PC-3 (cell line): ENCODE results near the gene KIF13A. TPM values are rescaled to one million over a fixed set of nuclear protein-coding genes. Genes with fewer than 3 reads are reported as not detected.

Experiments used
- ATAC-seq: fragments of 200-7000 bp; cut with Tn5 transposase; 2 replicates; pipeline ENCODE4 v1.9.1; 2020; ENCODE audit warnings: mild to moderate bottlenecking, moderate library complexity
- BruUV-seq: library from RNA; stranded (reverse); fragments of 400-500 nt; replicated peaks from 2 replicates; lab custom pipeline; 2021; lab: Mats Ljungman, UMichigan
- CTCF ChIA-PET: fragments of 300-600 bp; sonication (Branson Sonifier 250); formaldehyde crosslinking; loops from one replicate; lab custom pipeline; 2022; ENCODE audit warnings: antibody characterized with exemption; lab: Charles Lee
- POLR2A ChIA-PET: fragments of 300-600 bp; sonication (Branson Sonifier 250); formaldehyde crosslinking; loops from one replicate; lab custom pipeline; 2022; ENCODE audit warnings: antibody characterized with exemption; ENCODE audit not compliant: unreplicated experiment; lab: Charles Lee
- DNase-seq: peaks from one replicate; pipeline ENCODE4 v3.0.0-alpha.2; 2015
- H2AFZ ChIP-seq: fragments of 300-600 bp; sonication (generic); 2 replicates; pipeline ENCODE4 v1.6.0; 2016; ENCODE audit warnings: antibody characterized with exemption, low read length
- H3F3A ChIP-seq: fragments of 300-600 bp; sonication (generic); one replicate; pipeline ENCODE4 v1.6.0; 2017; ENCODE audit warnings: antibody characterized with exemption, low read length, control low read depth, mild to moderate bottlenecking; ENCODE audit not compliant: unreplicated experiment
- H3K27ac ChIP-seq: fragments of 300-600 bp; sonication (generic); 2 replicates; pipeline ENCODE4 v1.5.1; 2016; ENCODE audit warnings: mild to moderate bottlenecking, low read length
- H3K27me3 ChIP-seq: fragments of 300-600 bp; sonication (generic); 2 replicates; pipeline ENCODE4 v1.6.1; 2016; ENCODE audit warnings: low read length, mixed read lengths
- H3K36me3 ChIP-seq: fragments of 300-600 bp; sonication (generic); 2 replicates; pipeline ENCODE4 v1.6.1; 2016; ENCODE audit warnings: low read depth, mixed run types, low read length, mixed read lengths
- H3K4me1 ChIP-seq: fragments of 300-600 bp; sonication (generic); 2 replicates; pipeline ENCODE4 v1.5.1; 2016; ENCODE audit warnings: low read length; ENCODE audit not compliant: insufficient read depth
- H3K4me2 ChIP-seq: fragments of 300-600 bp; sonication (generic); 2 replicates; pipeline ENCODE4 v1.6.0; 2016; ENCODE audit warnings: low read length
- H3K4me3 ChIP-seq: fragments of 300-600 bp; sonication (generic); 2 replicates; pipeline ENCODE4 v1.5.1; 2016; ENCODE audit warnings: mild to moderate bottlenecking, low read length, mixed read lengths
- H3K79me2 ChIP-seq: fragments of 300-600 bp; sonication (generic); 2 replicates; pipeline ENCODE4 v1.6.1; 2017; ENCODE audit warnings: low read length, mixed read lengths
- H3K9ac ChIP-seq: fragments of 300-600 bp; sonication (generic); 2 replicates; pipeline ENCODE4 v1.6.0; 2016; ENCODE audit warnings: mild to moderate bottlenecking, low read length
- H3K9me2 ChIP-seq: fragments of 300-600 bp; sonication (generic); replicated peaks from 2 replicates; pipeline ENCODE4 v1.6.1; 2016; ENCODE audit warnings: mixed run types, low read length, mixed read lengths
- H3K9me3 ChIP-seq: fragments of 300-600 bp; sonication (generic); 2 replicates; pipeline ENCODE4 v1.6.1; 2016; ENCODE audit warnings: low read length, mixed read lengths
- H4K20me1 ChIP-seq: fragments of 300-600 bp; sonication (generic); 2 replicates; pipeline ENCODE4 v1.6.1; 2016; ENCODE audit warnings: low read length, mixed read lengths
- CTCF ChIP-seq: fragments of 300-600 bp; sonication (generic); conservative IDR thresholded peaks from 2 replicates; pipeline ENCODE4 v1.5.1; 2017; ENCODE audit warnings: antibody characterized with exemption, low read depth, mild to moderate bottlenecking, low read length
- EZH2 ChIP-seq: fragments of 300-600 bp; sonication (generic); IDR thresholded peaks from one replicate; pipeline ENCODE4 v1.6.1; 2017; ENCODE audit warnings: antibody characterized with exemption, mild to moderate bottlenecking, low read length; ENCODE audit not compliant: unreplicated experiment
- EZH2phosphoT487 ChIP-seq: fragments of 300-600 bp; sonication (generic); IDR thresholded peaks from 2 replicates; pipeline ENCODE4 v1.6.1; 2018; ENCODE audit warnings: mild to moderate bottlenecking, antibody characterized with exemption, low read length, borderline replicate concordance
- intact Hi-C: fragments of 100-400 bp; cut with micrococcal nuclease; formaldehyde crosslinking; loops from 2 replicates; pipeline ENCODE4 v1.9.0; 2023
- total RNA-seq: library from RNA; depleted of rRNA; stranded (reverse); fragments of >200 nt; gene quantifications from 2 replicates; pipeline ENCODE4 v1.2.3, GENCODE V29; 2014

The KIF13A gene
- total RNA-seq, 1 experiment from 2014 or later = 21.3 TPM

- no peak overlapping the region for H3K27ac ChIP-seq
- H3K4me1 ChIP-seq = no peaks in the 10 kb centered on the region
- H3K4me3 ChIP-seq = no peak overlapping the region
- no peak overlapping the region for H3K9ac ChIP-seq
- intact Hi-C loops = no loop called here
- BruUV-seq = no TSS peak
- ChIA-PET CTCF (no interaction called here), POLR2A (interaction anchor here (0.6 kb wide), 1 partner anchor 323 kb away, joined by 4 read pairs; no protein-coding TSS in a partner anchor)
- no peaks in the 10 kb centered on the region for H3F3A ChIP-seq
- TF ChIP-seq EZH2 (no peak), EZH2phosphoT487 (no peak)
- no peak overlapping the region for H2AFZ ChIP-seq
- no peak overlapping the region for H3K4me2 ChIP-seq
- H3K9me2 ChIP-seq = no peaks in the 10 kb centered on the region
- ATAC-seq (no peak), DNase-seq (no peak)
- H4K20me1 ChIP-seq = no peaks in the 10 kb centered on the region
- 0 out of 2 replicates have a peak, but pooled peaks cover 2% of the 10 kb centered on the region for H3K36me3 ChIP-seq
- H3K27me3 ChIP-seq = no peaks in the 10 kb centered on the region
- H3K9me3 ChIP-seq = no peaks in the 10 kb centered on the region
- peaks cover 13% of the 10 kb centered on the region; the same call in 1 of the 2 replicates for H3K79me2 ChIP-seq
Measured at GRCh38 chr6:17957086-17957485, 30.3 kb downstream of the KIF13A start.

GRCh38 chr6:17950095-17950494, 37.3 kb downstream of the KIF13A start:
- no peak; the same call in 1 of the 2 replicates for ATAC-seq
- no peak overlapping the region for H3K4me3 ChIP-seq
- no peak overlapping the region for H3K9ac ChIP-seq
- no peaks in the 10 kb centered on the region for H3K36me3 ChIP-seq
- peaks cover 3% of the 10 kb centered on the region; the same call in 1 of the 2 replicates for H3K79me2 ChIP-seq
- DNase-seq = no peak
- H3K27me3 ChIP-seq = no peaks in the 10 kb centered on the region
- no peaks in the 10 kb centered on the region for H3F3A ChIP-seq
- no TSS peak for BruUV-seq
- intact Hi-C loops = no loop called here
- no peak overlapping the region for H3K27ac ChIP-seq
- no peak overlapping the region for H2AFZ ChIP-seq
- no peaks in the 10 kb centered on the region for H3K9me3 ChIP-seq
- TF ChIP-seq EZH2phosphoT487 = no peak
- no peak for TF ChIP-seq CTCF
- no peak for TF ChIP-seq EZH2
- H4K20me1 ChIP-seq = no peaks in the 10 kb centered on the region
- CTCF ChIA-PET = no interaction called here
- H3K4me1 ChIP-seq = no peaks in the 10 kb centered on the region
- no peaks in the 10 kb centered on the region for H3K9me2 ChIP-seq
- H3K4me2 ChIP-seq = no peak overlapping the region
- POLR2A ChIA-PET = interaction anchor here (0.6 kb wide), 1 partner anchor 35 kb away, joined by 4 read pairs; no protein-coding TSS in a partner anchor

- no TSS peak for BruUV-seq
- no peaks in the 10 kb centered on the region for H3K9me2 ChIP-seq
- DNase-seq = no peak
- H3K4me2 ChIP-seq = no peak overlapping the region
- no peaks in the 10 kb centered on the region for H3K9me3 ChIP-seq
- ChIA-PET POLR2A (no interaction called here), CTCF (no interaction called here)
- no peaks in the 10 kb centered on the region for H3F3A ChIP-seq
- no peaks in the 10 kb centered on the region for H3K36me3 ChIP-seq
- ATAC-seq = no peak
- H3K4me1 ChIP-seq = no peaks in the 10 kb centered on the region
- H2AFZ ChIP-seq = no peak overlapping the region
- no peak overlapping the region for H3K4me3 ChIP-seq
- intact Hi-C loops = no loop called here
- H4K20me1 ChIP-seq = no peaks in the 10 kb centered on the region
- no peak overlapping the region for H3K9ac ChIP-seq
- no peaks in the 10 kb centered on the region for H3K27me3 ChIP-seq
- TF ChIP-seq EZH2phosphoT487 (no peak), CTCF (no peak), EZH2 (no peak)
- H3K79me2 ChIP-seq = no peaks in the 10 kb centered on the region
- H3K27ac ChIP-seq = no peak overlapping the region
Measured at GRCh38 chr6:17949168-17949567, 38.3 kb downstream of the KIF13A start.
